ENCODE data around the gene CDK3.

DNA sequence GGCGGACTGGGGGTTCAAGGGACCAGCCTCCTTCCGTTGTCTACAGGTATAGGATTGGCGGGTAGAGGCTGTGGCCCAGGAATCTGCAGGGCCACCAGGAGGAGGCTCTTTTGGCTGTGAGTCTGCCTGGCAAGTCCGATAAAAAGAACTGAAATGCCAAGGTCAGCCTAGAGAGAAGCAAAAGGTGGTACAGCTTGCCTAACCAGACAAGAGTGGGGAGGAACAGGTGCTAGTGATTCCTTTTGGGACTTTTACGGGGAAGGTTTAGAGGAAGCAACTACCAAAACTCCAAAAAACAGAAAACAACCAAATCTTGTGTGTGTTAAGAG lies 32.1 kb downstream of the CDK3 start:
- TF ChIP-seq, protein P1, sequence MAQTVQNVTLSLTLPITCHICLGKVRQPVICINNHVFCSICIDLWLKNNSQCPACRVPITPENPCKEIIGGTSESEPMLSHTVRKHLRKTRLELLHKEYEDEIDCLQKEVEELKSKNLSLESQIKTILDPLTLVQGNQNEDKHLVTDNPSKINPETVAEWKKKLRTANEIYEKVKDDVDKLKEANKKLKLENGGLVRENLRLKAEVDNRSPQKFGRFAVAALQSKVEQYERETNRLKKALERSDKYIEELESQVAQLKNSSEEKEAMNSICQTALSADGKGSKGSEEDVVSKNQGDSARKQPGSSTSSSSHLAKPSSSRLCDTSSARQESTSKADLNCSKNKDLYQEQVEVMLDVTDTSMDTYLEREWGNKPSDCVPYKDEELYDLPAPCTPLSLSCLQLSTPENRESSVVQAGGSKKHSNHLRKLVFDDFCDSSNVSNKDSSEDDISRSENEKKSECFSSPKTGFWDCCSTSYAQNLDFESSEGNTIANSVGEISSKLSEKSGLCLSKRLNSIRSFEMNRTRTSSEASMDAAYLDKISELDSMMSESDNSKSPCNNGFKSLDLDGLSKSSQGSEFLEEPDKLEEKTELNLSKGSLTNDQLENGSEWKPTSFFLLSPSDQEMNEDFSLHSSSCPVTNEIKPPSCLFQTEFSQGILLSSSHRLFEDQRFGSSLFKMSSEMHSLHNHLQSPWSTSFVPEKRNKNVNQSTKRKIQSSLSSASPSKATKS (CRISPR knock-in tag; IDR thresholded peaks at IDR 0.05) = no peak
- TF ChIP-seq PHF8 (IDR thresholded peaks at IDR 0.05; ENCODE audit: borderline replicate concordance, low read length) = no peak

Data from K562 (cell line).